OCI-M1 (cell line): ENCODE measurements around the gene OVAAL.
"Not testable (repeated sequence)": the region's sequence is repeated elsewhere in the genome, so short reads cannot be mapped to it uniquely, and the experiment has no call there.

Source experiments
- DNase-seq: peaks from one replicate; lab custom pipeline; 2025; lab: John Stamatoyannopoulos, UW

The OVAAL gene

GRCh38 chr1:180540697-180541594, 17.8 kb upstream of the OVAAL start:
- no peak for DNase-seq

GRCh38 chr1:180542113-180542837, 16.5 kb upstream of the OVAAL start:
- DNase-seq = no peak

- DNase-seq = no peak
These were observed 16.0 kb upstream of the OVAAL start for GRCh38 chr1:180542838-180543145.

- DNase-seq = no peak
These were observed 14.7 kb upstream of the OVAAL start for GRCh38 chr1:180544050-180544449.

- DNase-seq = no peak
These were observed 12.8 kb upstream of the OVAAL start for GRCh38 chr1:180545991-180546390.

GRCh38 chr1:180548686-180549317, 10.0 kb upstream of the OVAAL start:
- DNase-seq = no peak

- DNase-seq = not testable (repeated sequence)
These were observed 9.0 kb upstream of the OVAAL start for GRCh38 chr1:180549770-180550169.

- DNase-seq = no peak
These were observed 8.5 kb upstream of the OVAAL start for GRCh38 chr1:180550241-180550640.

GRCh38 chr1:180551997-180552396, 6.8 kb upstream of the OVAAL start:
- DNase-seq = no peak

GRCh38 chr1:180553046-180553445, 5.7 kb upstream of the OVAAL start:
- not testable (repeated sequence) for DNase-seq

- DNase-seq = no peak
These were observed 3.4 kb upstream of the OVAAL start for GRCh38 chr1:180555411-180555810.

GRCh38 chr1:180560200-180560867, 1.6 kb downstream of the OVAAL start:
- DNase-seq = no peak

GRCh38 chr1:180560868-180561600, 2.3 kb downstream of the OVAAL start:
- DNase-seq = no peak

- DNase-seq = no peak
These were observed 3.9 kb downstream of the OVAAL start for GRCh38 chr1:180562640-180563025.

GRCh38 chr1:180563026-180563827, 4.5 kb downstream of the OVAAL start:
- DNase-seq = peak; percentile 71

- no peak for DNase-seq
These were observed 6.5 kb downstream of the OVAAL start for GRCh38 chr1:180565121-180565871.

- DNase-seq = no peak
These were observed 7.3 kb downstream of the OVAAL start for GRCh38 chr1:180566026-180566425.

- DNase-seq = no peak
These were observed 7.7 kb downstream of the OVAAL start for GRCh38 chr1:180566495-180566894.

GRCh38 chr1:180567654-180568053, 8.9 kb downstream of the OVAAL start:
- DNase-seq = no peak

- DNase-seq = no peak
These were observed 9.4 kb downstream of the OVAAL start for GRCh38 chr1:180568184-180568583.
